NCI-H1092 treated with DMSO at 0.1 percent for 48 hours (cell line): Measurements from ENCODE around the gene R3HDM4.
"Not testable (repeated sequence)": the region's sequence is repeated elsewhere in the genome, so short reads cannot be mapped to it uniquely, and the experiment has no call there.

Experiments used
- DNase-seq: peaks from one replicate; lab custom pipeline; 2025; lab: John Stamatoyannopoulos, UW

R3HDM4 gene

GRCh38 chr19:855566-856120, 57.4 kb downstream of the R3HDM4 start:
- DNase-seq: no peak

- DNase-seq: no peak
Measured at GRCh38 chr19:855142-855541, 57.9 kb downstream of the R3HDM4 start.

- no peak for DNase-seq
Measured at GRCh38 chr19:854549-854948, 58.5 kb downstream of the R3HDM4 start.

GRCh38 chr19:853614-854220, 59.3 kb downstream of the R3HDM4 start:
- not testable (repeated sequence) for DNase-seq

GRCh38 chr19:853014-853585, 59.9 kb downstream of the R3HDM4 start:
- no peak for DNase-seq

- no peak for DNase-seq
Measured at GRCh38 chr19:852136-853013, 60.6 kb downstream of the R3HDM4 start, which contains the start of gene ELANE. TSS of gene ELANE (plus strand) at chr19:852303. CDS start at chr19:852329, 26 bp downstream.

GRCh38 chr19:850979-851335, 62.1 kb downstream of the R3HDM4 start:
- no peak for DNase-seq

GRCh38 chr19:850221-850978, 62.6 kb downstream of the R3HDM4 start:
- DNase-seq: no peak

GRCh38 chr19:849195-849594, 63.8 kb downstream of the R3HDM4 start:
- not testable (repeated sequence) for DNase-seq

- no peak for DNase-seq
Measured at GRCh38 chr19:848386-848921, 64.6 kb downstream of the R3HDM4 start.
